ENCODE results near the gene ZNF595. TPM values are rescaled to one million over a fixed set of nuclear protein-coding genes. Genes with fewer than 3 reads are reported as not detected.
"Not testable (repeated sequence)": the region's sequence is repeated elsewhere in the genome, so short reads cannot be mapped to it uniquely, and the experiment has no call there.

ZNF595 gene
- total RNA-seq, 1 donor from 2014 or later, result 6.8 TPM

GRCh38 chr4:38202-38601, 14.9 kb upstream of the ZNF595 start:
- H3K4me3 ChIP-seq (ENCODE audit: low read depth, low read length); FAIRE-seq; H3K36me3 ChIP-seq (ENCODE audit: control insufficient read depth, insufficient read depth, low read length); H3K27me3 ChIP-seq (ENCODE audit: control insufficient read depth, insufficient read depth, low read length); DNase-seq (ENCODE audit: low read depth): not testable (repeated sequence)

DNA sequence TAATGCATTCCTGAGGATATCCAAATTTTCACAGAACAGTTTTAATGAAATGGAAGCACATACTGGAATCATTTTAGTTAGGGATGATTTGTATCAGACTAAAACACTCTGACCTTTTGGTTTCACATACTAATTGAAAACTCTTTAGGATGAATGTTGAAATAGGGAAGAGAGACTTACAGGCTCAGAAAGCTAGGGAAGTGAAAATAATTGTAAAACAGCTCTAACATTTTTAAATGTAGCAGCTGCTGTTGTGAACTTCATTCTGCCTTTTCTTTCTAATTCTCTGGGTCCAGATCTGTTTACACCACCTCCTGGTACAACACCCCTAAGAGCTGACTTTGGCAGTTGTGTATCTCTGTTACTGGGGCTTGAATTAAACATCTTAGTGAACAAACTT, 9.7 kb upstream of the ZNF595 start:
- H3K36me3 ChIP-seq (ENCODE audit: control insufficient read depth, insufficient read depth, low read length); H3K4me3 ChIP-seq (ENCODE audit: low read depth, low read length); DNase-seq (ENCODE audit: low read depth); H3K27me3 ChIP-seq (ENCODE audit: control insufficient read depth, insufficient read depth, low read length); FAIRE-seq: not testable (repeated sequence)

DNA sequence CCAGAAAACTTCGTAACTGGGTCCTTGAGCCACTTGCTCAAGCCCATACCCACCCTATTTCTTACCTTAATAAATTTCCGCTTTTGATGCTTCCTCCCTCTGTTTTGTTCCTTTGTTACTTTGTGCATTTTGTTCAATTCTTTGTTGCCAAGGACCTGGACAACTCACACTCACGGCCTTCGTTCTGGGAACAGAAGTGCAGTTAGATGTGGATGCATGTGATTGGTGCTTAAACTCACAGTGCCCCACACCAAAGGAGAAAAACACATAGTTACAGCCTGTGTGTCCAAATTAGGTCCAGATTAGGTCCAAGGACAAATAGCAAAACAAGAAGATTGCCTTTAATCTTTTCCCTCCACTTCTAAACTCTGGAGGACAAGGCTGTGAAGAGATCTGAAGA, 1.9 kb upstream of the ZNF595 start:
- H3K4me3 ChIP-seq (ENCODE audit: low read depth, low read length); FAIRE-seq; DNase-seq (ENCODE audit: low read depth); H3K27me3 ChIP-seq (ENCODE audit: control insufficient read depth, insufficient read depth, low read length); H3K36me3 ChIP-seq (ENCODE audit: control insufficient read depth, insufficient read depth, low read length): not testable (repeated sequence)

GRCh38 chr4:51655-52277, 1.4 kb upstream of the ZNF595 start:
- not testable (repeated sequence) for H3K4me3 ChIP-seq (ENCODE audit: low read depth, low read length); H3K36me3 ChIP-seq (ENCODE audit: control insufficient read depth, insufficient read depth, low read length); H3K27me3 ChIP-seq (ENCODE audit: control insufficient read depth, insufficient read depth, low read length); DNase-seq (ENCODE audit: low read depth)
- FAIRE-seq, result peak; percentile 28

DNA sequence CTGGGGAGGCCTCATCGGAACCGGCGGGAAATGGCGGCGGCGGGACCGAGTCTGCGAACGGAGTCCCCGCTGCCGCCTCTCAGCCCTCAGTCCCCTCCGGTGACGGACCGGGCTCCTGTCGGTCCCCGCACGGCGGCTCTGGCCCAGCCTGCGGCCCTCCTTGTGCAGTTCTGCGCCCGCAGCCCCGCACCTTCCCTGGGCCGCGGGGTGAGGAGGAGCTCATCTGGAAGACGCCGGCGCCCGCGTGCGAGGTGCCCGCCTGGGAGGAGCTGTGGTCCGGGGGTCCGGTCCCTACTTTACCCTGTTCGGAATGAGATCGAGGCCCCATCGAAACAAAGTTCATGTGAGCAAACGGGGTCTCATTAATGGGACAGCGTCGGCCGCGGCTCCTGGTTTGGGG, 400 bp downstream of the ZNF595 start:
- not testable (repeated sequence) for DNase-seq (ENCODE audit: low read depth); H3K36me3 ChIP-seq (ENCODE audit: control insufficient read depth, insufficient read depth, low read length); H3K27me3 ChIP-seq (ENCODE audit: control insufficient read depth, insufficient read depth, low read length); H3K4me3 ChIP-seq (ENCODE audit: low read depth, low read length); FAIRE-seq

DNA sequence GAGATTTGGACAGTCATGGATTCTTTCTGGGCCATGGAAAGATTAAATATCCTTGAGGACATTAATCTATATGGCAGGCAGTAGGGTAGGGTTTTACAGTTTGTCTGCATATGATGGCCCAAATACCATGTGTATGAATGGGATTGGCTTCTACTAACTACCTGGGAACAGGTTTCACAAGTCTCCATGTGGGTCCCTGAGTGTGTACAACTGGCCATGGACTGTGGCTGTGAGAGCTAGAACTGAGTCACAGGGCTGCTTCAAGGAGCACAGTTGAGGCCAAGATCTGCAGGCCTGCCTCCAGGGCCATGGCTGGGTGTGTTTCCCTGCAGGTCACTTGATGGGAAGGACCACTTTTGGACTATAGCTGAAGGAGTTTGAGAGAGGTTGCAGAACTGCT, 11.6 kb downstream of the ZNF595 start:
- FAIRE-seq, result peak; percentile 82
- not testable (repeated sequence) for H3K36me3 ChIP-seq (ENCODE audit: control insufficient read depth, insufficient read depth, low read length); H3K4me3 ChIP-seq (ENCODE audit: low read depth, low read length); DNase-seq (ENCODE audit: low read depth); H3K27me3 ChIP-seq (ENCODE audit: control insufficient read depth, insufficient read depth, low read length)

GRCh38 chr4:71830-72229, 18.7 kb downstream of the ZNF595 start:
- peak; percentile 18 for DNase-seq (ENCODE audit: low read depth)

GRCh38 chr4:85951-86350, 32.8 kb downstream of the ZNF595 start:
- DNase-seq (ENCODE audit: low read depth) (no peak), FAIRE-seq (no peak)
- Histone ChIP-seq H3K36me3 (ENCODE audit: control insufficient read depth, insufficient read depth, low read length) (peaks cover 2% of the 10 kb centered on the region), H3K4me3 (ENCODE audit: low read depth, low read length) (no peak overlapping the region), H3K27me3 (ENCODE audit: control insufficient read depth, insufficient read depth, low read length) (no peaks in the 10 kb centered on the region)
- TF ChIP-seq, protein P1, sequence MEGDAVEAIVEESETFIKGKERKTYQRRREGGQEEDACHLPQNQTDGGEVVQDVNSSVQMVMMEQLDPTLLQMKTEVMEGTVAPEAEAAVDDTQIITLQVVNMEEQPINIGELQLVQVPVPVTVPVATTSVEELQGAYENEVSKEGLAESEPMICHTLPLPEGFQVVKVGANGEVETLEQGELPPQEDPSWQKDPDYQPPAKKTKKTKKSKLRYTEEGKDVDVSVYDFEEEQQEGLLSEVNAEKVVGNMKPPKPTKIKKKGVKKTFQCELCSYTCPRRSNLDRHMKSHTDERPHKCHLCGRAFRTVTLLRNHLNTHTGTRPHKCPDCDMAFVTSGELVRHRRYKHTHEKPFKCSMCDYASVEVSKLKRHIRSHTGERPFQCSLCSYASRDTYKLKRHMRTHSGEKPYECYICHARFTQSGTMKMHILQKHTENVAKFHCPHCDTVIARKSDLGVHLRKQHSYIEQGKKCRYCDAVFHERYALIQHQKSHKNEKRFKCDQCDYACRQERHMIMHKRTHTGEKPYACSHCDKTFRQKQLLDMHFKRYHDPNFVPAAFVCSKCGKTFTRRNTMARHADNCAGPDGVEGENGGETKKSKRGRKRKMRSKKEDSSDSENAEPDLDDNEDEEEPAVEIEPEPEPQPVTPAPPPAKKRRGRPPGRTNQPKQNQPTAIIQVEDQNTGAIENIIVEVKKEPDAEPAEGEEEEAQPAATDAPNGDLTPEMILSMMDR (IDR thresholded peaks at IDR 0.05; ENCODE audit: insufficient read depth, low read length, severe bottlenecking), result no peak

More at GRCh38 chr4:71830-72229, 18.7 kb downstream of the ZNF595 start:
- no peak for FAIRE-seq
- Histone ChIP-seq H3K36me3 (ENCODE audit: control insufficient read depth, insufficient read depth, low read length) (peaks cover 4% of the 10 kb centered on the region), H3K4me3 (ENCODE audit: low read depth, low read length) (no peak overlapping the region), H3K27me3 (ENCODE audit: control insufficient read depth, insufficient read depth, low read length) (no peaks in the 10 kb centered on the region)
- TF ChIP-seq, protein P1 (IDR thresholded peaks at IDR 0.05; ENCODE audit: insufficient read depth, low read length, severe bottlenecking), result no peak

GRCh38 chr4:86559-87324, 33.6 kb downstream of the ZNF595 start:
- not testable (repeated sequence) for H3K27me3 ChIP-seq (ENCODE audit: control insufficient read depth, insufficient read depth, low read length); DNase-seq (ENCODE audit: low read depth); H3K4me3 ChIP-seq (ENCODE audit: low read depth, low read length); H3K36me3 ChIP-seq (ENCODE audit: control insufficient read depth, insufficient read depth, low read length); FAIRE-seq
